ENCODE data around the gene C6orf15.

C6orf15 gene

DNA sequence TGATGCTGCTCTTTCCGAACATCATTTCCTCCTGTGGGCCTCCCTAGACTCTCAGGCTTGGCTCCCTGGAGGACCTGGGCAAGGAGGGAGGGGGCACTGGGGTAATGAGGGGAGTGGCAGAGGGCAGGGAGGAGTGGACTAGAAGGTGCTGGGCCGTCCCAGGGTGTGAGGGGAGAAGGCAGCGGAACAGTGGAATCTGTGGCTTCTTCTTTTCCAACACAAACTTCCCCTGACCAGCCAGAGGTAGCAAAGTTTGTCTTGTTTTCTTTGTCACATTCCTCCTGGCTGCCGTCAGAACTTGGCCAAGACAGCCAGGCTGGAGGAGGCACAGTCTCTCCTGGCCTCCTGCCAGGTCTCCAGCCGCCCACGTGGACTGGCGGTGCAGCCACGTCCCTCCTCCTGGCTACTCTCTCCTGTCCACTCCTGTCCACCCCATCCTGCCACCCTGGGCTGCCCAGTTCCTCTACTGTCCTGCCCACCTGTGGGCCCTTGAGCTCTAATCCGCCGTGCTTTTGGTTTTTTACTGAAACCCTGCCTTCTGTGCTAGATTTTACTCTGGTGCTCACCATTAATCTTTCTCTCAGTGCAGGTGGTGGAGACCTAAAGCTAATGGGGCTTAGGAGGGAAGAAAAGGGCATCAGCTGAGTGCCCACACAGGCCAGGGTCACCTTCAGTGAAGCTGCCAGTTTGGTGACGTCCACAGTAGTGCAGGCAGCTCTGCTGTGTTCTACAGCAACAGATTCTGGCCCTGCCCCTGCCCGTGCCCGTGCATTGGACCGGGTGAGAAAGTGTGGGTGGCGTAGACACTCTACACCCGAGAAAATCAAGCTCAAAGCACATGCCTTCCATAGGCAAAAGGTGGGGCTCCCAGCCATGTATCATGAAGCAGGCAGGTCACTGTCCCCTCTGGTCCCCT, 10.7 kb upstream of the C6orf15 start:
- H3K4me3 ChIP-seq (ENCODE audit: low read depth, low read length) = no peak overlapping the region
- TF ChIP-seq CTCF (IDR thresholded peaks at IDR 0.05; ENCODE audit: low read depth, low read length) = no peak

- no peak for TF ChIP-seq CTCF (IDR thresholded peaks at IDR 0.05; ENCODE audit: low read depth, low read length)
- no peak overlapping the region for H3K4me3 ChIP-seq (ENCODE audit: low read depth, low read length)
Observed at GRCh38 chr6:31121131-31121790, 8.9 kb upstream of the C6orf15 start.

GRCh38 chr6:31120151-31120915, 8.0 kb upstream of the C6orf15 start, which contains the start of gene CDSN:
TSS of gene CDSN (minus strand) at chr6:31120446. CDS start at chr6:31120419, 27 bp downstream.
- TF ChIP-seq CTCF (IDR thresholded peaks at IDR 0.05; ENCODE audit: low read depth, low read length) = no peak

GRCh38 chr6:31118178-31118577, 5.8 kb upstream of the C6orf15 start:
- TF ChIP-seq CTCF (IDR thresholded peaks at IDR 0.05; ENCODE audit: low read depth, low read length) = no peak
- H3K4me3 ChIP-seq (ENCODE audit: low read depth, low read length) = no peak overlapping the region

More at GRCh38 chr6:31120151-31120915, 8.0 kb upstream of the C6orf15 start, which contains the start of gene CDSN:
- H3K4me3 ChIP-seq (ENCODE audit: low read depth, low read length) = no peak within 1 kb of the TSS

DNA sequence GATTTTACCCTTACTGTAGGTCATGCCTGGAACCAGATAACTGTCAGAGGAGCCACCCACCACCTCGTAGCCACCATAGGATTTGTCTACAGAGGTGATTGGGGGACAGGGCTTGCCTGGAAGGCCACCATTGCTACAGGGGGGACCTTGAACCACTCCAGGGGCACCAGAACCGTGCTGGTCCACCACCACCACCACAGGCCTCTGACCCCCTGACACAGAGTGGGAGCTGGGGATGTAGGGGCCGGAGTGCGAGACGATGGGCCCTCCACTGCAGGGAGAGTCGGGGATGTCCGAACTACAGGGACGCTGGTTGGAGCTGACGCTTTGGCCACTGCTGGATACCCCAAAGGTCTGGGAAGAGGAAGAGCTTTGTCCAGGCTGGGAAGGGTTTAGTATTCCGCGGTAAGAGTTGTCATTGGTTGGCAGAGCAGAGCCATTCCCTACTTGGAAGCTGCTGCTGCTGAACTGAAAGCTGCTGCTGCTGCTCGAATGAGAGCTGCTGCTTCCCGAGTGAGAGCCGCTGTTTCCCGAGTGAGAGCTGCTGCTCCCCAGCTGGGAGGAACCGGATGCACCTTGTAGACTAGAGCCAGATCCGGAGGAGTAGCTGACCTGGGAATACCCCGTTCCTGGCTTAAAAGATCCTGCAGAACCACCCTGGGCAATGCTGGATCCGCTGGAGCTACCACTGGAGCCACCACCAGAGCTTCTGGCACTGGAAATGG, 4.4 kb upstream of the C6orf15 start:
- no peak for TF ChIP-seq CTCF (IDR thresholded peaks at IDR 0.05; ENCODE audit: low read depth, low read length)
- H3K4me3 ChIP-seq (ENCODE audit: low read depth, low read length) = no peak overlapping the region

DNA sequence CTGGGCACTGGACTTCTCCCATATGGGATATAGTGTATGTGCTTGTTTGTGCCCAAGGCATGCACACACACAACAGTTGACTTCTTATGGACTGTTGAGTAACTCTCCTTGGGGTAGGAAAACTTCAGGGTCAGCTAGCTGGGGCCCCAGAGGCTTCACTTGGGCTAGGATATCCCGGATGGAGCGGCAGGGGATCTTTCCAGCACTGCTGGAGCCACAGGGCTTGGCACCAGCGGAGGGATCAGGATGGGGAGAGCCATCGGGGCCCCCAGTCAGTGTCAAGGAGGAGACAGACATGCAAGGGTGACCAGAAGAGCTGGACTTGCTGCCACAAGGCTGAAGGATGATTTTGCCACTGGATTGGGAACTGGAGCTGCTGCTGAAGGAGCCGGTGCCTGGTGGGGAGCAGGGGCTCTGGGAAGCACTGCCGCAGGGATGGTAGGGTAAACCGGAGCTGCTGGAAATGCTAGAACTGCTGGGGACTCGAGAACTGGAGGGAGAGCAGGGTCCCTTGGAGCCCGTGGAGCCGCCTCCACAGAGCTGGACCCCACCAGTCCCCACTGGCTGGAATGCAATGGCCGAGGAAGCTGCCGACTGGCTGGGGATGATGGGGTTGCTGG, 3.7 kb upstream of the C6orf15 start:
- H3K4me3 ChIP-seq (ENCODE audit: low read depth, low read length) = no peak overlapping the region
- no peak for TF ChIP-seq CTCF (IDR thresholded peaks at IDR 0.05; ENCODE audit: low read depth, low read length)
